OCI-LY1 (cell line): Measurements from ENCODE around the gene BSPRY.
"Not testable (repeated sequence)": the region's sequence is repeated elsewhere in the genome, so short reads cannot be mapped to it uniquely, and the experiment has no call there.

Experiments used
- EZH2 ChIP-seq: fragments of 200-600 bp; sonication (generic), shearing (Covaris generic); IDR thresholded peaks from 2 replicates; pipeline ENCODE4 v1.8.0; 2017; ENCODE audit warnings: borderline replicate concordance, mixed run types, mild to moderate bottlenecking, antibody characterized with exemption, low read length, moderate library complexity, mixed read lengths
- TF ChIP-seq, protein P1 (sequence below): fragments of 200-600 bp; sonication (generic), shearing (Covaris generic); IDR thresholded peaks from 2 replicates; pipeline ENCODE4 v1.5.1; 2017; ENCODE audit warnings: mild to moderate bottlenecking, antibody characterized with exemption, low read length, moderate library complexity, mixed read lengths

DNA sequence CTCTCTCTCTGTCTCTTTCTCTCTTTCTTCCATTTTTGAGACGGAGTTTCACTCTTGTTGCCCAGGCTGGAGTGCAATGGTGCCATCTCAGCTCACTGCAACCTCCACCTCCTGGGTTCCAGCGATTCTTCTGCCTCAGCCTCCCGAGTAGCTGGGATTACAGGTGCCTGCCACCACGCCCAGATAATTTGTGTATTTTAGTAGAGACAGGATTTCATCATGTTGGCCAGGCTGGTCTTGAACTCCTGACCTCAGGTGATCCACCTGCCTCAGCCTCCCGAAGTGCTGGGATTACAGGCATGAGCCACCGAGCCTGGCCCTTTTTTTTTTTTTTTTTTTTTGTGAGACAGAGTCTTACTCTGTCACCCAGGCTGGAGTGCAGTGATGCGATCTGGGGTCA is 32.1 kb downstream of the BSPRY start:
- TF ChIP-seq, protein P1, sequence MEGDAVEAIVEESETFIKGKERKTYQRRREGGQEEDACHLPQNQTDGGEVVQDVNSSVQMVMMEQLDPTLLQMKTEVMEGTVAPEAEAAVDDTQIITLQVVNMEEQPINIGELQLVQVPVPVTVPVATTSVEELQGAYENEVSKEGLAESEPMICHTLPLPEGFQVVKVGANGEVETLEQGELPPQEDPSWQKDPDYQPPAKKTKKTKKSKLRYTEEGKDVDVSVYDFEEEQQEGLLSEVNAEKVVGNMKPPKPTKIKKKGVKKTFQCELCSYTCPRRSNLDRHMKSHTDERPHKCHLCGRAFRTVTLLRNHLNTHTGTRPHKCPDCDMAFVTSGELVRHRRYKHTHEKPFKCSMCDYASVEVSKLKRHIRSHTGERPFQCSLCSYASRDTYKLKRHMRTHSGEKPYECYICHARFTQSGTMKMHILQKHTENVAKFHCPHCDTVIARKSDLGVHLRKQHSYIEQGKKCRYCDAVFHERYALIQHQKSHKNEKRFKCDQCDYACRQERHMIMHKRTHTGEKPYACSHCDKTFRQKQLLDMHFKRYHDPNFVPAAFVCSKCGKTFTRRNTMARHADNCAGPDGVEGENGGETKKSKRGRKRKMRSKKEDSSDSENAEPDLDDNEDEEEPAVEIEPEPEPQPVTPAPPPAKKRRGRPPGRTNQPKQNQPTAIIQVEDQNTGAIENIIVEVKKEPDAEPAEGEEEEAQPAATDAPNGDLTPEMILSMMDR: not testable (repeated sequence)
- TF ChIP-seq EZH2: not testable (repeated sequence)
